ENCODE measurements around the gene POU4F3. TPM values are rescaled to one million over a fixed set of nuclear protein-coding genes. Genes with fewer than 3 reads are reported as not detected.
A peak's percentile ranks its signal among the peaks of the same experiment; 100 is the strongest.

The POU4F3 gene
- total RNA-seq, 1 donor from 2014 or later, result 0.15 TPM

DNA sequence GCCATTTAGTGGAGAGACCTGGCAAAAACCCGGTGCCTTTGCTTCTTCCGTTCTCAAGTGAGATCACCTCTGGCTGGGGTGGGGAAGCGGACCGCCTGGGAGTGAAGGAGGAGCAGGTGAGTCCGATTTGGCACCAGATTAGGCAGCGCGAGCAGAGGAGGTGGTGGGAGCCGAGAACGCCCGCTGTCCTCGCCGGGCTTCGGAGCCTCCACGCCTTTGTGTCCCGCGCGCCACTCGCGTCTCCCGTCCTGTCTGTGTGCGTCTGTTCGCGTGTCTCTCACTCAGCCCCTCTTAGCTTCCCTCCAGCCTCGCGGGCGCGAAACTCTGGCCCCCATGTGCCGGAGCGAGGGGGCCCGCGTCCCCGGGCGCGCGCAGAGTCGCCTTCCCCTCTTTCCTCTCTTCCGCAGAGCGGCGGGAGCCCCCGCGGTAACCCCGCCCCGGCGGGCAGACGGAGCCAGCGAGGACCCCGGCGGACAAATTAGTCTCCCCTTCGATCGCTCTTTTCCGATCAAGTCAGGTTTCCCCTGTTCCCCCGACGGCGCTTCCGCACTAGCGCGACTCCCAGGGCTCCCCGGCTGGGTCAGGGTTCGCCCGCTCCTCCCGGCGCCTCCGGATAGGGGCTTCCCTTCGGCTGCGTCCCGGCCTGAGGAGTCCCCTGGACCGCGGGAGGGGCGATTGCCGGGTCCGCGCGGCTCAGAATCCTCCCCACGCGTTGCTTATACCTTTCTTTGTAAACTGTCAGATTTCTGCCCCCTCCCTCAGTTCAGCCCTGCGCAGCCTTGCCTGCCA lies 7.1 kb downstream of the POU4F3 start:
- peak; percentile 40 for DNase-seq (ENCODE audit: low spot score)
- no peak overlapping the region for H3K27ac Mint-ChIP-seq (ENCODE audit: unreplicated experiment)
- peak overlapping the region; percentile 42 for H3K4me3 Mint-ChIP-seq (ENCODE audit: unreplicated experiment)
- no peaks in the 10 kb centered on the region for H3K9me3 Mint-ChIP-seq (ENCODE audit: unreplicated experiment)
- TF ChIP-seq, protein P1, sequence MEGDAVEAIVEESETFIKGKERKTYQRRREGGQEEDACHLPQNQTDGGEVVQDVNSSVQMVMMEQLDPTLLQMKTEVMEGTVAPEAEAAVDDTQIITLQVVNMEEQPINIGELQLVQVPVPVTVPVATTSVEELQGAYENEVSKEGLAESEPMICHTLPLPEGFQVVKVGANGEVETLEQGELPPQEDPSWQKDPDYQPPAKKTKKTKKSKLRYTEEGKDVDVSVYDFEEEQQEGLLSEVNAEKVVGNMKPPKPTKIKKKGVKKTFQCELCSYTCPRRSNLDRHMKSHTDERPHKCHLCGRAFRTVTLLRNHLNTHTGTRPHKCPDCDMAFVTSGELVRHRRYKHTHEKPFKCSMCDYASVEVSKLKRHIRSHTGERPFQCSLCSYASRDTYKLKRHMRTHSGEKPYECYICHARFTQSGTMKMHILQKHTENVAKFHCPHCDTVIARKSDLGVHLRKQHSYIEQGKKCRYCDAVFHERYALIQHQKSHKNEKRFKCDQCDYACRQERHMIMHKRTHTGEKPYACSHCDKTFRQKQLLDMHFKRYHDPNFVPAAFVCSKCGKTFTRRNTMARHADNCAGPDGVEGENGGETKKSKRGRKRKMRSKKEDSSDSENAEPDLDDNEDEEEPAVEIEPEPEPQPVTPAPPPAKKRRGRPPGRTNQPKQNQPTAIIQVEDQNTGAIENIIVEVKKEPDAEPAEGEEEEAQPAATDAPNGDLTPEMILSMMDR (IDR thresholded peaks at IDR 0.05; ENCODE audit: unreplicated experiment), result no peak
- peaks cover 11% of the 10 kb centered on the region for H3K4me1 Mint-ChIP-seq (ENCODE audit: unreplicated experiment)
- H3K27me3 Mint-ChIP-seq (ENCODE audit: unreplicated experiment), result peaks cover 24% of the 10 kb centered on the region
- H3K36me3 Mint-ChIP-seq (ENCODE audit: low read depth, unreplicated experiment), result no peaks in the 10 kb centered on the region

GRCh38 chr5:146357126-146357525 lies 18.5 kb downstream of the POU4F3 start:
- no peak for DNase-seq (ENCODE audit: low spot score)
- TF ChIP-seq, protein P1 (IDR thresholded peaks at IDR 0.05; ENCODE audit: unreplicated experiment), result no peak
- Mint-ChIP-seq H3K36me3 (ENCODE audit: low read depth, unreplicated experiment) (no peaks in the 10 kb centered on the region), H3K9me3 (ENCODE audit: unreplicated experiment) (no peaks in the 10 kb centered on the region), H3K27me3 (ENCODE audit: unreplicated experiment) (peaks cover 3% of the 10 kb centered on the region), H3K4me3 (ENCODE audit: unreplicated experiment) (no peak overlapping the region), H3K27ac (ENCODE audit: unreplicated experiment) (no peak overlapping the region), H3K4me1 (ENCODE audit: unreplicated experiment) (no peaks in the 10 kb centered on the region)

DNA sequence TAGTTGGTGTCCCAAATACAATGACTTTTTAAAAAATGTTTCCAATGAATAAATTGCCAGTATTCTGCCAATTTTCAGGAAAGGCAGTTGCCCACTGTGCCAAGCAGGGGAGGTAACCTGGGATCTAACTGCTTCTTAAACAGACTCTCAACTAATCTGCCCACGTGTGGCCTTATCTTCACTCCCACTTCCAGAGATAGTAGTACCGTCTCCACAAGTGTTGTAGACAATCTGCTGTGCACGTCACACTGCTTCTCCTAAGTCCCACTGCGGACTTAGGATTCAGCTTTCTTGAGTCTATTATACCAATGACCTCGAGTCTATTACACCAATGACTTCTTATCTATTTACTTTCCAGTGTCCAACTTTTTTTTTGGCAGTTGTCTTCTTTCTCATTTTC lies 21.2 kb downstream of the POU4F3 start:
- Mint-ChIP-seq H3K27me3 (ENCODE audit: unreplicated experiment) (peaks cover 3% of the 10 kb centered on the region), H3K27ac (ENCODE audit: unreplicated experiment) (no peak overlapping the region), H3K4me3 (ENCODE audit: unreplicated experiment) (no peak overlapping the region), H3K4me1 (ENCODE audit: unreplicated experiment) (no peaks in the 10 kb centered on the region), H3K9me3 (ENCODE audit: unreplicated experiment) (no peaks in the 10 kb centered on the region), H3K36me3 (ENCODE audit: low read depth, unreplicated experiment) (no peaks in the 10 kb centered on the region)
- DNase-seq (ENCODE audit: low spot score), result no peak
- TF ChIP-seq, protein P1 (IDR thresholded peaks at IDR 0.05; ENCODE audit: unreplicated experiment), result no peak

- H3K27ac Mint-ChIP-seq (ENCODE audit: unreplicated experiment), result no peak overlapping the region
- peaks cover 3% of the 10 kb centered on the region for H3K27me3 Mint-ChIP-seq (ENCODE audit: unreplicated experiment)
- no peaks in the 10 kb centered on the region for H3K36me3 Mint-ChIP-seq (ENCODE audit: low read depth, unreplicated experiment)
- no peak for DNase-seq (ENCODE audit: low spot score)
- TF ChIP-seq, protein P1 (IDR thresholded peaks at IDR 0.05; ENCODE audit: unreplicated experiment), result no peak
- no peaks in the 10 kb centered on the region for H3K9me3 Mint-ChIP-seq (ENCODE audit: unreplicated experiment)
- no peak overlapping the region for H3K4me3 Mint-ChIP-seq (ENCODE audit: unreplicated experiment)
- H3K4me1 Mint-ChIP-seq (ENCODE audit: unreplicated experiment), result peaks cover 2% of the 10 kb centered on the region
These were observed 24.7 kb downstream of the POU4F3 start for GRCh38 chr5:146363161-146363874.

- TF ChIP-seq, protein P1 (IDR thresholded peaks at IDR 0.05; ENCODE audit: unreplicated experiment), result no peak
- no peaks in the 10 kb centered on the region for H3K27me3 Mint-ChIP-seq (ENCODE audit: unreplicated experiment)
- H3K9me3 Mint-ChIP-seq (ENCODE audit: unreplicated experiment), result no peaks in the 10 kb centered on the region
- DNase-seq (ENCODE audit: low spot score), result no peak
- no peak overlapping the region for H3K4me3 Mint-ChIP-seq (ENCODE audit: unreplicated experiment)
- no peaks in the 10 kb centered on the region for H3K36me3 Mint-ChIP-seq (ENCODE audit: low read depth, unreplicated experiment)
- H3K4me1 Mint-ChIP-seq (ENCODE audit: unreplicated experiment), result peaks cover 2% of the 10 kb centered on the region
- H3K27ac Mint-ChIP-seq (ENCODE audit: unreplicated experiment), result no peak overlapping the region
These were observed 27.0 kb downstream of the POU4F3 start for GRCh38 chr5:146365618-146366017.

All from endothelial cell (in vitro differentiated cells).